Measurements from ENCODE around the gene CNGA2.

The CNGA2 gene

GRCh38 chrX:151754047-151754429, 19.5 kb downstream of the CNGA2 start:
- TF ChIP-seq HDGF (IDR thresholded peaks at IDR 0.05; ENCODE audit: borderline replicate concordance): no peak
- TF ChIP-seq FOXK2 (IDR thresholded peaks at IDR 0.05): no peak
- TF ChIP-seq BHLHE40 (IDR thresholded peaks at IDR 0.05; ENCODE audit: borderline replicate concordance): no peak
- TF ChIP-seq ARNT (IDR thresholded peaks at IDR 0.05): no peak
- TF ChIP-seq TARDBP (IDR thresholded peaks at IDR 0.05): no peak
- no peak for TF ChIP-seq LEF1 (IDR thresholded peaks at IDR 0.05; ENCODE audit: borderline replicate concordance)
- TF ChIP-seq SUZ12 (IDR thresholded peaks at IDR 0.05): no peak
- no peak for TF ChIP-seq NFRKB (IDR thresholded peaks at IDR 0.05)
- no peak for TF ChIP-seq FOXM1 (IDR thresholded peaks at IDR 0.05; ENCODE audit: borderline replicate concordance)
- TF ChIP-seq CTBP1 (IDR thresholded peaks at IDR 0.05; ENCODE audit: borderline replicate concordance): no peak
- no peak for TF ChIP-seq ZNF384 (IDR thresholded peaks at IDR 0.05)
- POLR2A ChIA-PET: no interaction called here
- CTCF ChIA-PET: interaction anchor here (0.6 to 1.3 kb wide), 9 partner anchors 9 to 1067 kb away, joined by 3 to 13 read pairs (median 4); no protein-coding TSS in a partner anchor
- DNase-seq (ENCODE audit: extremely low spot score): no peak

- ChIA-PET POLR2A (no interaction called here), CTCF (interaction anchor here (0.5 kb wide), 1 partner anchor 59 kb away, joined by 3 read pairs; no protein-coding TSS in a partner anchor)
- TF ChIP-seq FOXK2 (IDR thresholded peaks at IDR 0.05) (no peak), L3MBTL2 (conservative IDR thresholded peaks at IDR 0.05) (no peak), ARNT (IDR thresholded peaks at IDR 0.05) (no peak), SP1 (IDR thresholded peaks at IDR 0.05) (no peak), NFRKB (IDR thresholded peaks at IDR 0.05) (no peak), FOXA1 (IDR thresholded peaks at IDR 0.05) (no peak)
- DNase-seq (ENCODE audit: extremely low spot score): no peak
These were observed 20.2 kb downstream of the CNGA2 start for GRCh38 chrX:151754641-151755215.

- CTCF ChIA-PET: no interaction called here
These were observed 24.6 kb downstream of the CNGA2 start for GRCh38 chrX:151759041-151759708.

GRCh38 chrX:151762802-151763201, 28.3 kb downstream of the CNGA2 start:
- TF ChIP-seq CTBP1 (IDR thresholded peaks at IDR 0.05; ENCODE audit: borderline replicate concordance) (no peak), ZNF384 (IDR thresholded peaks at IDR 0.05) (no peak), ARNT (IDR thresholded peaks at IDR 0.05) (no peak), FOXM1 (IDR thresholded peaks at IDR 0.05; ENCODE audit: borderline replicate concordance) (no peak), L3MBTL2 (conservative IDR thresholded peaks at IDR 0.05) (no peak), BHLHE40 (IDR thresholded peaks at IDR 0.05; ENCODE audit: borderline replicate concordance) (no peak)
- ChIA-PET CTCF (interaction anchor here (1.1 kb wide), 1 partner anchor 10 kb away, joined by 5 read pairs; no protein-coding TSS in a partner anchor), POLR2A (no interaction called here)
- DNase-seq (ENCODE audit: extremely low spot score): no peak

More at GRCh38 chrX:151759041-151759708, 24.6 kb downstream of the CNGA2 start:
- POLR2A ChIA-PET: no interaction called here
- TF ChIP-seq ELF4 (IDR thresholded peaks at IDR 0.05): no peak
- no peak for TF ChIP-seq ZNF384 (IDR thresholded peaks at IDR 0.05)
- TF ChIP-seq FOXA1 (IDR thresholded peaks at IDR 0.05): no peak
- TF ChIP-seq FOXK2 (IDR thresholded peaks at IDR 0.05): no peak
- TF ChIP-seq FOXM1 (IDR thresholded peaks at IDR 0.05; ENCODE audit: borderline replicate concordance): no peak
- TF ChIP-seq HDGF (IDR thresholded peaks at IDR 0.05; ENCODE audit: borderline replicate concordance): no peak
- TF ChIP-seq CTBP1 (IDR thresholded peaks at IDR 0.05; ENCODE audit: borderline replicate concordance): no peak
- no peak for TF ChIP-seq NFRKB (IDR thresholded peaks at IDR 0.05)
- DNase-seq (ENCODE audit: extremely low spot score): no peak

GRCh38 chrX:151763711-151764110, 29.2 kb downstream of the CNGA2 start:
- no peak for DNase-seq (ENCODE audit: extremely low spot score)
- POLR2A ChIA-PET: no interaction called here
- CTCF ChIA-PET: no interaction called here
- no peak for TF ChIP-seq FOXK2 (IDR thresholded peaks at IDR 0.05)
- TF ChIP-seq SP1 (IDR thresholded peaks at IDR 0.05): no peak
- TF ChIP-seq FOXM1 (IDR thresholded peaks at IDR 0.05; ENCODE audit: borderline replicate concordance): no peak
- no peak for TF ChIP-seq PKNOX1 (IDR thresholded peaks at IDR 0.05)
- TF ChIP-seq HDGF (IDR thresholded peaks at IDR 0.05; ENCODE audit: borderline replicate concordance): no peak

- DNase-seq (ENCODE audit: extremely low spot score): no peak
- no peak for TF ChIP-seq ZNF384 (IDR thresholded peaks at IDR 0.05)
- TF ChIP-seq FOXK2 (IDR thresholded peaks at IDR 0.05): no peak
- TF ChIP-seq LEF1 (IDR thresholded peaks at IDR 0.05; ENCODE audit: borderline replicate concordance): no peak
- no peak for TF ChIP-seq TARDBP (IDR thresholded peaks at IDR 0.05)
- no peak for TF ChIP-seq L3MBTL2 (conservative IDR thresholded peaks at IDR 0.05)
- POLR2A ChIA-PET: no interaction called here
- CTCF ChIA-PET: no interaction called here
These were observed 30.5 kb downstream of the CNGA2 start for GRCh38 chrX:151765026-151765425.

GRCh38 chrX:151771726-151772125, 37.2 kb downstream of the CNGA2 start:
- CTCF ChIA-PET: no interaction called here
- POLR2A ChIA-PET: no interaction called here
- TF ChIP-seq NFRKB (IDR thresholded peaks at IDR 0.05) (no peak), FOXK2 (IDR thresholded peaks at IDR 0.05) (no peak), ELF4 (IDR thresholded peaks at IDR 0.05) (no peak), L3MBTL2 (conservative IDR thresholded peaks at IDR 0.05) (no peak), ARNT (IDR thresholded peaks at IDR 0.05) (no peak), SP1 (IDR thresholded peaks at IDR 0.05) (no peak), PKNOX1 (IDR thresholded peaks at IDR 0.05) (no peak), FOXM1 (IDR thresholded peaks at IDR 0.05; ENCODE audit: borderline replicate concordance) (no peak)
- no peak for DNase-seq (ENCODE audit: extremely low spot score)

All from HEK293T (cell line).